Mesothelial cell of epicardium (in vitro differentiated cells): Measurements from ENCODE around the gene TMEM114. TPM values are rescaled to one million over a fixed set of nuclear protein-coding genes. Genes with fewer than 3 reads are reported as not detected.

Experiments
- DNase-seq, 2 experiments: peaks; one replicate each; pipeline ENCODE4 v3.0.0; 2021; ENCODE audit warnings: low spot score in 2 of 2; ENCODE audit not compliant: unreplicated experiment in 2 of 2
- H3K27ac Mint-ChIP-seq: 2 replicates; pipeline ENCODE4 v1.8.0; 2021; ENCODE audit warnings: mixed read lengths
- H3K27me3 Mint-ChIP-seq: 2 replicates; pipeline ENCODE4 v1.8.0; 2021; ENCODE audit warnings: low read depth, mixed read lengths
- H3K36me3 Mint-ChIP-seq: 2 replicates; pipeline ENCODE4 v1.8.0; 2021; ENCODE audit warnings: mixed read lengths
- H3K4me1 Mint-ChIP-seq: 2 replicates; pipeline ENCODE4 v1.8.0; 2021; ENCODE audit warnings: mixed read lengths
- H3K4me3 Mint-ChIP-seq: 2 replicates; pipeline ENCODE4 v1.8.0; 2021; ENCODE audit warnings: mild to moderate bottlenecking, moderate library complexity, mixed read lengths
- H3K9me3 Mint-ChIP-seq: 2 replicates; pipeline ENCODE4 v1.8.0; 2021; ENCODE audit warnings: mixed read lengths
- total RNA-seq: library from RNA; stranded (reverse); gene quantifications from 3 replicates; pipeline ENCODE4 v1.2.1, GENCODE V29; 2021
- TF ChIP-seq, protein P1 (sequence below): fragments of 200-600 bp; sonication (generic); IDR thresholded peaks from one replicate; pipeline ENCODE4 v1.5.0; 2021; ENCODE audit warnings: antibody characterized with exemption; ENCODE audit not compliant: unreplicated experiment

TMEM114 gene
- total RNA-seq, 1 donor from 2014 or later: not detected

DNA sequence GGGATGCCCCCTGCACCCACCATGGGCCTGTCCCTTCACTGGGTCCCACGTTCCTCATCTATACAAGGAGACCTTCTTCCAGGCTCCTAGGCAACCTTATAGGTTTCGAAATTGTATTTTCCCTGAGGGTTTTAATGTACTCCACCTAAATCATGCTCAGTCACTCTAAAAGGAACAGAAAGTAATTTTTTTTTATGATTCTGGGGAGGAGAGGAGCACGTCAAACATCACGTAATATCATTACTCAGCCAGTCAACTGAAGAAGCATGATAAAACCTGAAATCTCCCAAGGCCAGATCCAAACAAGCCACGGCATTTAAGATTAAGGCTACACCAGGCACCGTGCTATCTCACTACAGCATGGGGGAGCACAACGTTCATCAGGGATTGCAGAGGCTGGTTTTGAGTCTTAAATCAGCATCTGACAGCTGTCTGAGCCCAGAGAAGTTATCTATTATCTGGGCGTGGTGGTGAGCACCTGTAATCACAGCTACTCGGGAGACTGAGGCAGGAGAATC is 3.9 kb upstream of the TMEM114 start:
- Mint-ChIP-seq H3K36me3 (no peaks in the 10 kb centered on the region), H3K4me3 (no peak overlapping the region), H3K27me3 (peaks cover 34% of the 10 kb centered on the region), H3K27ac (no peak overlapping the region), H3K4me1 (peaks cover 5% of the 10 kb centered on the region), H3K9me3 (peaks cover 10% of the 10 kb centered on the region)
- DNase-seq: no peak
- TF ChIP-seq, protein P1, sequence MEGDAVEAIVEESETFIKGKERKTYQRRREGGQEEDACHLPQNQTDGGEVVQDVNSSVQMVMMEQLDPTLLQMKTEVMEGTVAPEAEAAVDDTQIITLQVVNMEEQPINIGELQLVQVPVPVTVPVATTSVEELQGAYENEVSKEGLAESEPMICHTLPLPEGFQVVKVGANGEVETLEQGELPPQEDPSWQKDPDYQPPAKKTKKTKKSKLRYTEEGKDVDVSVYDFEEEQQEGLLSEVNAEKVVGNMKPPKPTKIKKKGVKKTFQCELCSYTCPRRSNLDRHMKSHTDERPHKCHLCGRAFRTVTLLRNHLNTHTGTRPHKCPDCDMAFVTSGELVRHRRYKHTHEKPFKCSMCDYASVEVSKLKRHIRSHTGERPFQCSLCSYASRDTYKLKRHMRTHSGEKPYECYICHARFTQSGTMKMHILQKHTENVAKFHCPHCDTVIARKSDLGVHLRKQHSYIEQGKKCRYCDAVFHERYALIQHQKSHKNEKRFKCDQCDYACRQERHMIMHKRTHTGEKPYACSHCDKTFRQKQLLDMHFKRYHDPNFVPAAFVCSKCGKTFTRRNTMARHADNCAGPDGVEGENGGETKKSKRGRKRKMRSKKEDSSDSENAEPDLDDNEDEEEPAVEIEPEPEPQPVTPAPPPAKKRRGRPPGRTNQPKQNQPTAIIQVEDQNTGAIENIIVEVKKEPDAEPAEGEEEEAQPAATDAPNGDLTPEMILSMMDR: no peak

DNA sequence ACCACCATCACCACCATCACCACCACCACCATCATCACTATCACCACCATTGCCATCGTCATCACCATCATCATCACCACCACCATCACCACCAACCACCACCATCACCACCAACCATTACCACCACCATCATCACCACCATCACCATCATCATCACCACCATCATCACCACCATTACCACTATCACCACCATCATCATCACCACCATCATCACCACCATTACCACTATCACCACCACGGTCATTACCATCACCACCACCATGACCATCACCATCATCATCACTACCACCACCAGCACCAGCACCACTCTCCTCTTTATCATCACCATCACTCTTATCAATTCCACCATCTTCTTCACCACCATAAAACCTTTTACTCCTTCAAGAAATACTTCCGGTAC is 1.1 kb upstream of the TMEM114 start:
- TF ChIP-seq, protein P1: no peak
- Mint-ChIP-seq H3K27me3 (peaks cover 46% of the 10 kb centered on the region), H3K27ac (no peak overlapping the region), H3K4me1 (peaks cover 10% of the 10 kb centered on the region), H3K9me3 (peaks cover 5% of the 10 kb centered on the region), H3K36me3 (no peaks in the 10 kb centered on the region), H3K4me3 (no peak overlapping the region)
- no peak for DNase-seq

DNA sequence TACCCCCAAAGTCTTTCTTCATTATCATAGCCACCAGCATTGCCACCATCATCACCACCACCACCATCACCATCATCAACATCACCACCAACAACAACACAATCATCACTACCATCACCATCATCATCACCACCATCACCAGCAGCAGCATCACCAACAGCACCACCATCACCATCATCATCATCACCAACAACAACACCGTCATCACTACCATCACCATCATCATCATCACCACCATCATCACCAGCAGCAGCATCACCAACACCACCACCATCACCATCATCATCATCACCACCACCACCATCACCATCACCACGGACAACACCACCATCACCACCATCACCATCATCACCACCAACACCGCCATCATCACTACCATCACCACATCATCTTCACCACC is 500 bp upstream of the TMEM114 start:
- H3K4me1 Mint-ChIP-seq: peaks cover 10% of the 10 kb centered on the region
- H3K27ac Mint-ChIP-seq: no peak overlapping the region
- H3K36me3 Mint-ChIP-seq: no peaks in the 10 kb centered on the region
- H3K4me3 Mint-ChIP-seq: no peak overlapping the region
- DNase-seq: no peak
- no peaks in the 10 kb centered on the region for H3K9me3 Mint-ChIP-seq
- H3K27me3 Mint-ChIP-seq: peaks cover 46% of the 10 kb centered on the region
- TF ChIP-seq, protein P1: no peak

DNA sequence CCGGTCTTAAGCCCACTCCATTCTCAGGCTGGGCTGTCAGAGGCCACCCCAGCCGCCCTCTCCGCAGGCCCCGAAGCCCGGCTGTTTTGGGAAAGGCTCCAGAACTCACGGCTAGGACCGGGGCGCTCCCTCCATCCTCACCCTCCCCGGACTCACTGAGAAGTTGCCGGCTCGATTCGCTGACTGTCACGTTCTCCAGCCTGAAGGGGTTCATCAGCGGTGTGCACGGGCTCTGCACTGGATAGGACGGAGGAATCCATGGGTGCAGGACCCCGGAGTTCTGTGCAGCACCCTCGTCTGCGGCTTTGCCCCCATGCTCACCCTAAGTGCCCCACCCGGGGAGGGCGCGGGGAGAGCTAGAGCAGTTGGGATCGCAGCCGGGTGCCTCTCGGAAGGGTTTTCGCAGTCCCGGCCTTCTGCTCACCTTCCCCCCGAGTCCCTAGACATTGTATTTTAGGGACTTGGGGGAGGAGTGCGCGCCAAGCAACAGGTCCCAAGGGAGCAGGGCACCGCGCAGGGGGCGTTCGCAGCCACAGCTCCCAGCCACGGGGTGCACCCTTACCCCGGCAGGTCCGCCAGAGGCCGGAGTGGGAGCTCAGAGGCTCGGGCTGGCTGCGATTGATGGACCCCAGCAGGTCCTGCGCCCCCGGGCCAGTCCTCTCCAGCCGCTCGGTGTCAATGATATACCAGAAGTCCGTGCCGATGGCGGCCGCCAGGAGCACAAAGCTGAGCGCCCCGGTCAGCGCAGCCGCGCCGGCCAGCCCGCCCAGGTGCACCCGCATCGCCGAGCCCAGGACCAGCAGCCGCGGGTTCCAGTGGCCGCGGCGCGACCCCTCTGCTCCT is 1.0 kb downstream of the TMEM114 start:
- no peak for DNase-seq
- Mint-ChIP-seq H3K27me3 (peaks cover 53% of the 10 kb centered on the region), H3K36me3 (no peaks in the 10 kb centered on the region), H3K9me3 (no peaks in the 10 kb centered on the region), H3K4me3 (no peak overlapping the region), H3K4me1 (peaks cover 10% of the 10 kb centered on the region), H3K27ac (no peak overlapping the region)
- TF ChIP-seq, protein P1: no peak

DNA sequence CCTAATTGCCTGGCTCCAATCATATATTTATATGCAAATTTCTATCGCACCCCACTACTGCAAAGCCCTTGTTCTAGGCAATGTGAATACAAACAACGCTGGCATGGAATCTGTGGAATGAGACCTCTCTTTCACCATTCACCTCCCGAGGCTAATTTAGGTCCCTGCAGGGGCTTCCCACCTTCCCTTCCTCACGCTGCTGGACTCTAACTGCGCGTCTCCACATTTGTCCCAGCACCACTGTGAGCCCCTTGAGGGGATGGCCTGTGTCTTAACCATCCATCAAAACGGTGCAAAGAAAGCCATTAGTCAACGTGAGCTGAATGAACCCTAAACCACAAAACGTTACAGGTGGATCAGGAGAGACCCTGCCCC is 1.6 kb downstream of the TMEM114 start:
- Mint-ChIP-seq H3K9me3 (no peaks in the 10 kb centered on the region), H3K27me3 (peaks cover 56% of the 10 kb centered on the region), H3K4me3 (no peak overlapping the region), H3K4me1 (peaks cover 10% of the 10 kb centered on the region), H3K27ac (no peak overlapping the region), H3K36me3 (no peaks in the 10 kb centered on the region)
- no peak for DNase-seq
- TF ChIP-seq, protein P1: no peak
